WTC11 (cell line): Measurements from ENCODE around the gene GDI1.

Experiments used
- ATF1 ChIP-seq: sonication (generic); formaldehyde crosslinking; IDR thresholded peaks from 2 replicates; pipeline ENCODE4 v1.8.1; 2023; ENCODE audit warnings: mild to moderate bottlenecking, moderate library complexity, missing genetic modification reagents
- CREB1 ChIP-seq: sonication (generic); formaldehyde crosslinking; IDR thresholded peaks from 2 replicates; pipeline ENCODE4 v1.8.0; 2023; ENCODE audit warnings: mild to moderate bottlenecking, missing genetic modification reagents
- CTCF ChIP-seq: fragments of 200-600 bp; IDR thresholded peaks from 2 replicates; pipeline ENCODE4 v1.8.0; 2022; ENCODE audit warnings: antibody characterized with exemption
- E2F1 ChIP-seq: sonication (generic); formaldehyde crosslinking; IDR thresholded peaks from 2 replicates; pipeline ENCODE4 v1.8.0; 2022; ENCODE audit warnings: mild to moderate bottlenecking, missing genetic modification reagents
- FOXJ3 ChIP-seq: sonication (generic); formaldehyde crosslinking; IDR thresholded peaks from 2 replicates; pipeline ENCODE4 v1.9.0; 2021; ENCODE audit warnings: missing genetic modification reagents, mild to moderate bottlenecking, borderline replicate concordance
- FOXP4 ChIP-seq: sonication (generic); formaldehyde crosslinking; IDR thresholded peaks from 2 replicates; pipeline ENCODE4 v1.8.0; 2022; ENCODE audit warnings: mild to moderate bottlenecking, missing genetic modification reagents
- MAX ChIP-seq: sonication (generic); formaldehyde crosslinking; IDR thresholded peaks from 2 replicates; pipeline ENCODE4 v1.8.0; 2022; ENCODE audit warnings: mild to moderate bottlenecking, missing genetic modification reagents
- NR2C2 ChIP-seq: sonication (generic); formaldehyde crosslinking; IDR thresholded peaks from 2 replicates; pipeline ENCODE4 v1.8.0; 2022; ENCODE audit warnings: mild to moderate bottlenecking, missing genetic modification reagents
- ZBTB21 ChIP-seq: sonication (generic); formaldehyde crosslinking; IDR thresholded peaks from 2 replicates; pipeline ENCODE4 v1.8.1; 2023; ENCODE audit warnings: mild to moderate bottlenecking, missing genetic modification reagents, borderline replicate concordance
- ZBTB43 ChIP-seq: sonication (generic); formaldehyde crosslinking; IDR thresholded peaks from 2 replicates; pipeline ENCODE4 v1.8.1; 2023; ENCODE audit warnings: mild to moderate bottlenecking, missing genetic modification reagents
- ZNF423 ChIP-seq: fragments of 250-450 bp; sonication (Bioruptor Pico); IDR thresholded peaks from 2 replicates; pipeline ENCODE4 v2.1.2; 2022; ENCODE audit warnings: mild to moderate bottlenecking, moderate library complexity

- TF ChIP-seq CREB1 (no peak), ZBTB43 (no peak), MAX (CRISPR knock-in tag) (no peak), FOXP4 (no peak), E2F1 (CRISPR knock-in tag) (no peak), ATF1 (CRISPR knock-in tag) (no peak), CTCF (no peak), NR2C2 (CRISPR knock-in tag) (no peak), ZNF423 (no peak), FOXJ3 (no peak), ZBTB21 (CRISPR knock-in tag) (no peak)
Observed at GRCh38 chrX:154430479-154430878, 6.5 kb upstream of the GDI1 start.
